Fibroblast of pulmonary artery (primary cell): ENCODE measurements around the gene SMARCB1.

Experiments used
- DNase-seq: peaks from one replicate; pipeline ENCODE4 v3.0.0-alpha.2; 2010; ENCODE audit warnings: low read depth
- H3K4me3 ChIP-seq: replicated peaks from 2 replicates; pipeline ENCODE4 v1.5.1; 2011; ENCODE audit warnings: low read depth, mild to moderate bottlenecking, control low read depth, low read length, moderate library complexity
- TF ChIP-seq, protein P1 (sequence below): IDR thresholded peaks from 2 replicates; pipeline ENCODE4 v1.5.1; 2011; ENCODE audit warnings: mild to moderate bottlenecking, control low read depth, low read length, inconsistent platforms; ENCODE audit errors: missing control alignments

Gene SMARCB1

DNA sequence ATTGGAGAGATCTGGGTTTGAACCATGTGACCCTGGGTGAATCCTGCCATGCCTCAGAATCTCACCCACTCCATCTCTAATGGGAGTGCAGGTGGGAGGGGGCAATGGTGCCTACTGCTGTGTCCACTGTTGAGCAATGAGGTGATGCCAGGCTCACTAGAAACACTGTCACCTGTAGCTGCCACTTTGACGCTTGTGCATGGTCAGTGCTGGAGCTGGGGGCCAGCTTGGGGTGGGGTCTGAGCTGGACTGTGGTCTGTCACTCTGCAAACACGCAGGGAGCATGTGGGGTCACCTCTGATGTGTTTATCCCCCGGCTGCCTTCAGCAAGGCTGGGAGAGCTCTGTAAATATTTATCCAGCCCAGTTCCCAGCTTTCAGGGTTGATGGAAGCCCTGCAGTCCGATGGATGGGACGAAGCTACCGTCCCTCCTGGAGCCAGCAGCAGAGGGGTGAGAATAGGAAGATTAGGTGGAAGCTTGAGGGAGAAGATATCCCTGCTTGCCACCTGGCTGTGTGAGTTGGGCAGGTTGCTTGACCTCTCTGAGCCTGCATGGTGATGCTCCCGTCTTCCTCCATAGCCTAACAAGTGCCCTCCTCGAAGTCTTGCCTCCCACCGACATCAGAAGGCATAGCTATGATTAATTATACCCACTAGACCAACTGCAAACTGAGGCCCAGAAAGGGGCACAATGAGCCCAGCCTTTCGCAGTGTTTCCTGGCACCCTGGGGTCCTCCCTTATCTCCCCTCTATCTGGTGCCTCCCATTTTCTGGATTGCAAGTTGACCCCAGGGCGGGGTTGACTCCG is 12.4 kb upstream of the SMARCB1 start:
- no peak for DNase-seq
- H3K4me3 ChIP-seq = no peak overlapping the region
- TF ChIP-seq, protein P1, sequence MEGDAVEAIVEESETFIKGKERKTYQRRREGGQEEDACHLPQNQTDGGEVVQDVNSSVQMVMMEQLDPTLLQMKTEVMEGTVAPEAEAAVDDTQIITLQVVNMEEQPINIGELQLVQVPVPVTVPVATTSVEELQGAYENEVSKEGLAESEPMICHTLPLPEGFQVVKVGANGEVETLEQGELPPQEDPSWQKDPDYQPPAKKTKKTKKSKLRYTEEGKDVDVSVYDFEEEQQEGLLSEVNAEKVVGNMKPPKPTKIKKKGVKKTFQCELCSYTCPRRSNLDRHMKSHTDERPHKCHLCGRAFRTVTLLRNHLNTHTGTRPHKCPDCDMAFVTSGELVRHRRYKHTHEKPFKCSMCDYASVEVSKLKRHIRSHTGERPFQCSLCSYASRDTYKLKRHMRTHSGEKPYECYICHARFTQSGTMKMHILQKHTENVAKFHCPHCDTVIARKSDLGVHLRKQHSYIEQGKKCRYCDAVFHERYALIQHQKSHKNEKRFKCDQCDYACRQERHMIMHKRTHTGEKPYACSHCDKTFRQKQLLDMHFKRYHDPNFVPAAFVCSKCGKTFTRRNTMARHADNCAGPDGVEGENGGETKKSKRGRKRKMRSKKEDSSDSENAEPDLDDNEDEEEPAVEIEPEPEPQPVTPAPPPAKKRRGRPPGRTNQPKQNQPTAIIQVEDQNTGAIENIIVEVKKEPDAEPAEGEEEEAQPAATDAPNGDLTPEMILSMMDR = no peak

DNA sequence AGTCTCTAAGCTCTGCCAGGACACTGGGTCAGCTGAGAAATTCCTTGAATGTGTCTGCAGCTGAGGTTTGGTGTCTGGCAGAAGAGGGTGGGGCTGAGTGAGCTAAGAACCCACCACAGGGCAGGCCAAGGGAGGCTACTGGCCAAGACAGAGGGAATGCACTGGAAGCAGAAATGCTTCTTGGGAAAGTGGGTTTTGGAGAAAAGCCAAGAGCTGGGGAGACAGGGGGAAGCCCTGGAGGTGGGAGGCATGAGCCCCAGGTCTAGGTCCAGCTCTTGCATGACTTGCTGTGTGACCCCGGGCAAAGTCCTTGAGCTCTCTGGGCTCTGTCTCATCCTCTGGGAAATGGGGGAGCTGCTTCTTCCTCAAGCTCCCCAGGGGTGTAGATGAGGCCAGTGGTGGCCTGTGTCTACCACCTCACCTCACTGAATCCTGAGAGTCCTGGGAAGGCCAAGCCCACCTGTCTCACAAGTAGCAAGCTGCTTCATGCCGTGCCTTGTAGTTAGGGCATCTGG is 11.8 kb upstream of the SMARCB1 start:
- TF ChIP-seq, protein P1 = no peak
- no peak overlapping the region for H3K4me3 ChIP-seq
- peak; percentile 41 for DNase-seq

DNA sequence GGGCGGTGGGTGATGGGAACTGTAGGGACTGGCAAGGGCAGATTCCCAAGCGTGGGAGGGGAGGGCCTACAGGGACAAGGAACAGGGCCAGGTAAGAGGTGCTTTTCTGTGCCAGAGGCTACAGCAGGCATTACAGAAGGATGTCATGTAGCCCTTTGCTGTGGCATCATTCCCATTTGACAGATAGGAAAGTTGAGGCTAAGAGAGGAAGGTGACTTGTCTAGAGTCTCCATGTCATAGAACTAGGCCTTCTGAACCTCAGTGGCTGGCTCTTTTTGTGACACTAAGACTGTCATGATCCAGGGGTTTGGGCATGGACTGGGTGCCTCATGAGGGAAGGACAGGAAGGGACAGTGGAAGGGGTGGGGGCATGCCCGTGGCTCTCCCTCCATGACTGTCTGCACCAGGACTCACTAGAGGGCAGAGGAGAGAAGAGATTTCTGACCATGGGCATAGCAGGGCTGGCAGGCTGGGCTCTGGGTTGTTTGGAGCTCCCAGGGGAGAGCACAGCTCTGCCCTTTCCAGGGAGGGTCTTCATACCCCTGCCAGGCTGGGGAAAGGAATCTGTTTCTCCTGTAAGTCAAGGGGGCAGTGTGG is 10.9 kb upstream of the SMARCB1 start:
- no peak for DNase-seq
- TF ChIP-seq, protein P1 = no peak
- H3K4me3 ChIP-seq = no peak overlapping the region

DNA sequence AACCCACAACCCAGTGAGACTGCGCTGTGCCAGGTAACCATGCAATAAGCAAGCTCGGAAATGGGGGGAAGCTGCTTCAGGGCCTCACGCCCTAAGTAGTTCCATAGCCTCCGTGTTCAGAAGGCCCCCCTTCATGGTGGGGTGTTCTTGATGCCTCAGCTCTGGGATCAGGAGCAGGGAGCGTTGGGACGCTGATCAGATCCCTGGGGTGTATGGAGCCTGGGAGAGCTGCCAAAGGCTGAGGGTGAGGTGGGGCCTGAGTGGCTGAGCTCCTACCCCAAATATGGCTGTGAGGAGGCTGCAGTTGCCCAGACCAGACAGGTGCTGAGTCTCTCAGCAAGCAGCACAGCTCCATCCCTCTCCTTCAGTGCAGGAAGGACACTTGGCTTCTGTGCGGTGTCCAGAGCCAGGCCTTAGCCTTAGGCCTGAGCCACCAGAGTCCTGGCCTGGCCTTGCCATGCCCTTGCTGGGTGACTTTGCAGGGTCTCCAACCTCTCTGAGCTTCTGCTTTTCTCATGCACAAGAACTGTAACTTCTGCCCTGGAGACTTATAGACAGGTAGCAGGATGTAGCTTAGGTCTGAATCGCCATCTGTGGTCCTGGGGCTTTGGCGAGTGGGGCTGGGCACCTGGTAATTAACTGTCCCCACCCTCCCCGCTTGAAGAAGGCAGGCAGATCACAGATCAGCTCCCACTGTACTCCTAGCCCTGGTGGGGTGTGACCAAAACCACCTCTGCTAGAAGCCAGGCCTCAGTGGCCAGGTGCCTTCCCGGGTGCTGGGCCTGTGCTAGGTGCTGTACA is 8.8 kb upstream of the SMARCB1 start:
- TF ChIP-seq, protein P1 = no peak
- DNase-seq = no peak
- no peak overlapping the region for H3K4me3 ChIP-seq

DNA sequence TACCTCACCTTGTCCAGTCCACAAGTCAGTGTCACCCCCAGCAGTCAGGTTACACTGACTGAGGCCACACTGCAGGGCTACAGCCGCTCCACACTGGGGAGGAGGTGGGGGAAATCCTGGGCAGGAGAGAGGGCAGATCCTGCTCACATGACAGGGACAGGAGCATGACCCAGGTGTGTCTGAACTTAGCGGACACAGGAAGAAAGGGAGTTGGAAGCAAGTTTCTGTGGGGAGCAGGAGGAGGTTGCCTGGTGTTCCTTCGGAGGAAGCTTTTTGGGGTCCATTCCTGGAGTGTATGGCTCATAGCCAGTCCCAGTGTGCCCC is 8.2 kb upstream of the SMARCB1 start:
- no peak overlapping the region for H3K4me3 ChIP-seq
- DNase-seq = no peak
- TF ChIP-seq, protein P1 = no peak

DNA sequence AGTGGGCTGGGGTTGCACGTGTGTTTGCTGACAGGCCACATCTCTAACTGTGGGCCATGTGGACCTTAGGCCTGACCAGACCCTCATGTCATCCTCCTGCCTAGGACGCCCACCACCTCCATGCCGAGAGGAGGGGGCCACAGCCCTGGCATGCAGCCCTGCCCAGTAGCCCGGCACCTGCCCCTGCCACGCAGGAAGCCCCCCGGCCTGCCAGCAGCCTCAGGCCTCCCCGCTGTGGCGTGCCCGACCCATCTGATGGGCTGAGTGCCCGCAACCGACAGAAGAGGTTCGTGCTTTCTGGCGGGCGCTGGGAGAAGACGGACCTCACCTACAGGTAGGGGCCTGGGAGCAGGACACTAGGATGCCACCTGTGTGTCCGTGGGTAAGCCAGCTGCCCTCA is 7.7 kb upstream of the SMARCB1 start:
- TF ChIP-seq, protein P1 = no peak
- DNase-seq = no peak
- no peak overlapping the region for H3K4me3 ChIP-seq
